Measurements from ENCODE around the gene MOV10L1. TPM values are rescaled to one million over a fixed set of nuclear protein-coding genes. Genes with fewer than 3 reads are reported as not detected.

The MOV10L1 gene
- total RNA-seq, 5 donors from 2014 or later (not counting 1 experiment from before 2014, with no cell fraction given) = 0.44 TPM; not detected in 4

DNA sequence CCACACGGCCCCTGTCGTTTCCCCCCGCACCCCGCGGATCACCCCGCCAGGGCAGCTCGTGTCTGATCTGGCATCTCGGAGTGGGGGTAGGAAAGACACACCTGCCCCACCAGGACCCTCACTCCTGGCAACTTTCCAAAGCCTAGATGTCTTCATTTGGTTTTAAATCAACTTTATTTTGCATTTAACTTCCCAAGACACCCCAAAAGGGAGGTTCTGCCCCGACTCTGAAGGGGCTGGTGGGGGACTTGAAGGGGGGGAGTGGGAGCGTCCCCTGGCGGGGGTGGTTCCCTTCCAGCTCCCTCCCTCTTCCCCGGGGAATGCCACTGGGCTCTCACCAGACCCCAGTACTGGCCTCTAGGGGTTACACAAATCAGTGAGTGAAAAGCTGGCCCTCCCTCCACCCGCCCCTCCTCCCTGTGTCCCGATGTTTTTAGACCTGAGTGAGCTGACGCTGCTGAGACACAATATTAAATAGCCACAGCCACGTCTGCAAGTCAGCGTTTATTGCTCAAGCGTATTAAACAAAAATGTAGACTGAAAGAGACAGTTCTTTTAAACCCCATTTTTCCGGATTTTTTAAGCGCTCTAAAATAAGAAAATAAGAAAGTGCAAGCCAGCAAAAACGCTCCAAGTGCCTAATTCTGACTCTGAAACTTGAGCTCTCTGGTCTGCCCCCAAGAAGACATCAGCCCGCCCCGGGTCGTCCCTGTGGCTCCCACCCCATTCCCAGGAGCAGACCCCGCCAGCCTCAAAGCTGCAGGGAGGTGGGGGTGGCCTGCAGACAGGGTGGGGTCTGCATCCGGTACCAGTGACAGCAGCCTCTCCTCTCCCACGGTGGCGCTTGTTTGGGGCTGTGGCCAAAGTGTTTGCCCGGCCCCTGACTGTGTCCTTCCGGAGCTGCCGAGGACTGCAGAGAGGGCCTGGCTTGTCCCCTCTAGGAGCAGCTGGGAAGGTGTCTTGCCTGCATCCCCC, 30.6 kb upstream of the MOV10L1 start:
- DNase-seq (no peak), ATAC-seq (replicated peaks in 1 of 4) (no peak)
- Mint-ChIP-seq H3K36me3 (no peaks in the 10 kb centered on the region), H3K4me3 (peak overlapping the region in 1 of 3 donors; percentile 36), H3K27ac (no peak overlapping the region), H3K9me3 (no peaks in the 10 kb centered on the region), H3K4me1 (no peaks in the 10 kb centered on the region), H3K27me3 (peaks cover 23 to 42% of the 10 kb centered on the region in 2 donors)
- Histone ChIP-seq H3K9me3 (no peaks in the 10 kb centered on the region), H3K27me3 (replicated peaks in 1 of 2; ENCODE audit: control insufficient read depth in 2 of 2, extremely low read depth in 1 of 2, insufficient read depth in 2 of 2, low read length in 1 of 2) (peaks cover 0 to 60% of the 10 kb centered on the region in 2 experiments), H3K4me1 (ENCODE audit: control insufficient read depth in 1 of 2, extremely low read depth in 1 of 2, insufficient read depth in 2 of 2, low read length in 2 of 2) (no peaks in the 10 kb centered on the region), H3K36me3 (ENCODE audit: control insufficient read depth in 2 of 2, extremely low read depth in 1 of 2, insufficient read depth in 1 of 2, low read length in 1 of 2) (no peaks in the 10 kb centered on the region), H3K4me3 (ENCODE audit: control insufficient read depth in 1 of 2, extremely low read depth in 1 of 2, low read length in 1 of 2) (no peak overlapping the region), H3K27ac (ENCODE audit: low read length) (no peak overlapping the region)
- ChIA-PET CTCF (no interaction called here), POLR2A (no interaction called here)
- 84% methylated on average over 20 of the region's 31 CpGs for WGBS (ENCODE audit: insufficient coverage)

DNA sequence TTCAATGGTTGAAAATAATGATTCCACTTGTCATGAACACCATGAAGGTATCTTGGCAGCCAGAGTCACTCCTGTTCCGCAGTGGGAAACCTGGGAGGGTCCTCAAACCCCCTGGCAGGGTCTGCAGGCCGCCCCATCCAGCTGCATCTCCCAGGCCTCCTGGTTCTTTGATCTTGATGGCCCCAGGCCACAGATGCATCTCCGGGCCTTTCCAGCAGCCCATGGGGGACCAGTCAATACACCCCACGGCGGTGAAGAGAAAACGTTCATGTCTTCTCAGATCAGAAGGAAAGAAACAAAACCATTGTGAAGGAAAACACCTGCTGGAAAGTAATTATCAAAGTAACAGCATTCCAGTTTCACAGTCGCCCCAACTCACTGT, 29.9 kb upstream of the MOV10L1 start:
- peaks cover 0 to 61% of the 10 kb centered on the region in 2 experiments for H3K27me3 ChIP-seq (replicated peaks in 1 of 2; ENCODE audit: control insufficient read depth in 2 of 2, extremely low read depth in 1 of 2, insufficient read depth in 2 of 2, low read length in 1 of 2)
- no peak for ATAC-seq (replicated peaks in 1 of 4)
- H3K27ac Mint-ChIP-seq = no peak overlapping the region
- no peaks in the 10 kb centered on the region for H3K4me1 ChIP-seq (ENCODE audit: control insufficient read depth in 1 of 2, extremely low read depth in 1 of 2, insufficient read depth in 2 of 2, low read length in 2 of 2)
- no peaks in the 10 kb centered on the region for H3K36me3 ChIP-seq (ENCODE audit: control insufficient read depth in 2 of 2, extremely low read depth in 1 of 2, insufficient read depth in 1 of 2, low read length in 1 of 2)
- peak overlapping the region in 1 of 3 donors; percentile 36 for H3K4me3 Mint-ChIP-seq
- H3K36me3 Mint-ChIP-seq = no peaks in the 10 kb centered on the region
- ChIA-PET CTCF (no interaction called here), POLR2A (no interaction called here)
- no peaks in the 10 kb centered on the region for H3K9me3 ChIP-seq
- H3K27me3 Mint-ChIP-seq = peaks cover 23 to 36% of the 10 kb centered on the region in 2 donors
- no peaks in the 10 kb centered on the region for H3K4me1 Mint-ChIP-seq
- no peaks in the 10 kb centered on the region for H3K9me3 Mint-ChIP-seq
- H3K27ac ChIP-seq (ENCODE audit: low read length) = no peak overlapping the region
- no peak for DNase-seq
- WGBS (ENCODE audit: insufficient coverage) = 91% methylated on average over 1 of the region's 7 CpGs
- no peak overlapping the region for H3K4me3 ChIP-seq (ENCODE audit: control insufficient read depth in 1 of 2, extremely low read depth in 1 of 2, low read length in 1 of 2)

DNA sequence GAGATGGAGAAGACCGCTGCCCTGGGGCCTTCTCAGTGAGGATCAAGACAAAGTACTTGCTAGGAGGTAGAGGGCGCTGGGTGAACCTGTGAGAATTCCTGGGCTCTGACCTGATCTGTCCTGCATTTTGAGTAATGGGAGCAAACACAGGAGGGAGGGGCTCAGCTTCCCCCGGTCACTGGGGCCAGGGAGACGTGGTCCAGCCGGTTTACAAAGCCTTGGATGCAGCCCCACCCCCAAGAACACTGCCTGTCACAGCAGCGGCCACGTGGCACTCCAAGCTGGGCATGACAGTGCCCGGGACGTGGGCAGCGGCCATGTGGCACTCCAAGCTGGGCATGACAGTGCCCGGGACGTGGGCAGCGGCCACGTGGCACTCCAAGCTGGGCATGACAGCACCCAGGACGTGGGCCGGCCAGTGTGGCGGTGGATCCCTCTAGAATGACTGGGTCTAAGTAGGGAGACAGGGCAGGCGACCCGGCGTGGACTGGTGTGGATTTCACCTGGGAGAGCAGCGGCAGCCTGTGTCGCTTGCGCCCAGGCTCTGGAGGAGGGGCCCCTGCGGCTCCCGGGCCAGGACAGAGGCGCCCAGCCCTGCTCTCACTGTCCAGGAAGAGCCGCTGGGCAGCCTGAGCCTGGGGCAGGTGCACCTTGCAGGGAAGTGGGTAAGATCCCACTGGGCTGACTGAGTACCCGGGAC, 29.2 kb upstream of the MOV10L1 start:
- no peaks in the 10 kb centered on the region for H3K36me3 ChIP-seq (ENCODE audit: control insufficient read depth in 2 of 2, extremely low read depth in 1 of 2, insufficient read depth in 1 of 2, low read length in 1 of 2)
- Mint-ChIP-seq H3K36me3 (no peaks in the 10 kb centered on the region), H3K4me1 (no peaks in the 10 kb centered on the region), H3K9me3 (no peaks in the 10 kb centered on the region), H3K4me3 (no peak overlapping the region), H3K27me3 (peaks cover 18 to 30% of the 10 kb centered on the region in 2 donors), H3K27ac (no peak overlapping the region)
- ChIA-PET POLR2A (no interaction called here), CTCF (no interaction called here)
- 85% methylated on average over 15 of the region's 28 CpGs for WGBS (ENCODE audit: insufficient coverage)
- ATAC-seq (replicated peaks in 1 of 4) (no peak), DNase-seq (no peak)
- no peaks in the 10 kb centered on the region for H3K4me1 ChIP-seq (ENCODE audit: control insufficient read depth in 1 of 2, extremely low read depth in 1 of 2, insufficient read depth in 2 of 2, low read length in 2 of 2)
- no peaks in the 10 kb centered on the region for H3K9me3 ChIP-seq
- no peak overlapping the region for H3K4me3 ChIP-seq (ENCODE audit: control insufficient read depth in 1 of 2, extremely low read depth in 1 of 2, low read length in 1 of 2)
- H3K27ac ChIP-seq (ENCODE audit: low read length) = no peak overlapping the region
- H3K27me3 ChIP-seq (replicated peaks in 1 of 2; ENCODE audit: control insufficient read depth in 2 of 2, extremely low read depth in 1 of 2, insufficient read depth in 2 of 2, low read length in 1 of 2) = peaks cover 0 to 61% of the 10 kb centered on the region in 2 experiments

DNA sequence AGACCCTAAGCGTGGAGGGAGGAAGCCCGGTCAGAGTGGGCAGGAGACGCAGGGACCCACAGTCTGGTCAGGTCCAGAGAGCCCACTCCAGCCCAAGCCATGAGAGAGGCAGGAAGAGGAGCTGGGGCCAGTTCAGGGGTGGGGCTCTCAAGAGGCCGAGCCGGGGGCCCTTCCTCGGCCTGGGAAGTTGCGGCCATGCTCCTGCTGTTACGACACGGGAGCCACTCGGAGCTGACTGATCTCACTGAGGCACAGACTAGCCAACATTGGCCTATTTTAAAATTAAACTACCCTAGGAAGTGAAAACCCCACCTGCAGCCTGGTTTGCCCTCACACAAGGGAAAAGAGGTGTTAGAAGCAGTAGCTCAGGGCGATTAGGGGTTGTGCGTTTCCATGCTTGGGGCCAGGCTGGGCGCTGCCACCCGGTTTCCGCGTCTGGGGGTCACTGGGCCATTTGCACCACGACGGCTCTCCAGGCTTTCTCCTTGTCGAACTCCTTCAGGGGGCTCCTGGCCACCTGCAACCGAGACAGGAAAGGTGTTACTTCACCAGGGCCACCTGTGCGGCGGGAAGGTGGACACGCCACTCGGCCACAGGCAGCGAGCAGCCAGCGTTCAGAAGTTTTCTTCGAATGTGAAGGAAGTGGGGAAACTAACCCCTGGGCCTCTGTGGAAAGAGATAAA, 28.5 kb upstream of the MOV10L1 start:
- no peak overlapping the region for H3K4me3 Mint-ChIP-seq
- DNase-seq = no peak
- no peaks in the 10 kb centered on the region for H3K36me3 Mint-ChIP-seq
- no peak for ATAC-seq (replicated peaks in 1 of 4)
- Histone ChIP-seq H3K4me3 (ENCODE audit: control insufficient read depth in 1 of 2, extremely low read depth in 1 of 2, low read length in 1 of 2) (no peak overlapping the region), H3K27me3 (replicated peaks in 1 of 2; ENCODE audit: control insufficient read depth in 2 of 2, extremely low read depth in 1 of 2, insufficient read depth in 2 of 2, low read length in 1 of 2) (peaks cover 0 to 58% of the 10 kb centered on the region in 2 experiments), H3K36me3 (ENCODE audit: control insufficient read depth in 2 of 2, extremely low read depth in 1 of 2, insufficient read depth in 1 of 2, low read length in 1 of 2) (no peaks in the 10 kb centered on the region), H3K27ac (ENCODE audit: low read length) (no peak overlapping the region), H3K9me3 (no peaks in the 10 kb centered on the region), H3K4me1 (ENCODE audit: control insufficient read depth in 1 of 2, extremely low read depth in 1 of 2, insufficient read depth in 2 of 2, low read length in 2 of 2) (no peaks in the 10 kb centered on the region)
- ChIA-PET POLR2A (no interaction called here), CTCF (no interaction called here)
- H3K4me1 Mint-ChIP-seq = no peaks in the 10 kb centered on the region
- peaks cover 15 to 25% of the 10 kb centered on the region in 2 donors for H3K27me3 Mint-ChIP-seq
- 49% methylated on average over 18 of the region's 27 CpGs for WGBS (ENCODE audit: insufficient coverage)
- no peaks in the 10 kb centered on the region for H3K9me3 Mint-ChIP-seq
- H3K27ac Mint-ChIP-seq = no peak overlapping the region

DNA sequence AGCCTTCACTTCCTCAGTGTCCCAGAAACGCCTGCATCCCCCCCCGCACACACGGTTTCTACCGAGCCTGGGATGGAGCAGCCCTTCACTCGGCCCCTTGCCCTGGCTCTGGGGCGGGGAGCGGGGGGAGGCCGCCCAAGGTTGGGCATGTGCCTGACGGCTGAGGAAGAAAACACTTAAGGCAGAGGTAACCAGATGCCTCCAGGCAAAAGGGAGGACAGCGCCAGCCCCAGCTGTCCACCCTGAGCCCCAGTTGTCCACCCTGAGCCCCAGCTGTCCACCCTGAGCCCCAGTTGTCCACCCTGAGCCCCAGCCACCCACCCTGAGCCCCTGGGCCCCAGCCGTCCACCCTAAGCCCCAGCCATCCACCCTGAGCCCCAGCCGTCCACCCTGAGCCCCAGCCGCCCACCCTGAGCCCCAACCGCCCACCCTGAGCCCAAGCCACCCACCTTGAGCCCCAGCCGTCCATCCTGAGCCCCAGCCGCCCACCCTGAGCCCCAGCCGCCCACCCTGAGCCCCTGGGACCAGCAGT, 27.9 kb upstream of the MOV10L1 start:
- Mint-ChIP-seq H3K4me3 (no peak overlapping the region), H3K4me1 (no peaks in the 10 kb centered on the region), H3K27ac (no peak overlapping the region), H3K36me3 (no peaks in the 10 kb centered on the region), H3K27me3 (peaks cover 15 to 21% of the 10 kb centered on the region in 2 donors), H3K9me3 (no peaks in the 10 kb centered on the region)
- peaks cover 0 to 52% of the 10 kb centered on the region in 2 experiments for H3K27me3 ChIP-seq (replicated peaks in 1 of 2; ENCODE audit: control insufficient read depth in 2 of 2, extremely low read depth in 1 of 2, insufficient read depth in 2 of 2, low read length in 1 of 2)
- ChIA-PET POLR2A (no interaction called here), CTCF (no interaction called here)
- no peak overlapping the region for H3K27ac ChIP-seq (ENCODE audit: low read length)
- no peaks in the 10 kb centered on the region for H3K36me3 ChIP-seq (ENCODE audit: control insufficient read depth in 2 of 2, extremely low read depth in 1 of 2, insufficient read depth in 1 of 2, low read length in 1 of 2)
- no peaks in the 10 kb centered on the region for H3K4me1 ChIP-seq (ENCODE audit: control insufficient read depth in 1 of 2, extremely low read depth in 1 of 2, insufficient read depth in 2 of 2, low read length in 2 of 2)
- H3K4me3 ChIP-seq (ENCODE audit: control insufficient read depth in 1 of 2, extremely low read depth in 1 of 2, low read length in 1 of 2) = no peak overlapping the region
- DNase-seq (no peak), ATAC-seq (replicated peaks in 1 of 4) (no peak)
- H3K9me3 ChIP-seq = no peaks in the 10 kb centered on the region
- WGBS (ENCODE audit: insufficient coverage) = 31% methylated on average over 9 of the region's 17 CpGs

DNA sequence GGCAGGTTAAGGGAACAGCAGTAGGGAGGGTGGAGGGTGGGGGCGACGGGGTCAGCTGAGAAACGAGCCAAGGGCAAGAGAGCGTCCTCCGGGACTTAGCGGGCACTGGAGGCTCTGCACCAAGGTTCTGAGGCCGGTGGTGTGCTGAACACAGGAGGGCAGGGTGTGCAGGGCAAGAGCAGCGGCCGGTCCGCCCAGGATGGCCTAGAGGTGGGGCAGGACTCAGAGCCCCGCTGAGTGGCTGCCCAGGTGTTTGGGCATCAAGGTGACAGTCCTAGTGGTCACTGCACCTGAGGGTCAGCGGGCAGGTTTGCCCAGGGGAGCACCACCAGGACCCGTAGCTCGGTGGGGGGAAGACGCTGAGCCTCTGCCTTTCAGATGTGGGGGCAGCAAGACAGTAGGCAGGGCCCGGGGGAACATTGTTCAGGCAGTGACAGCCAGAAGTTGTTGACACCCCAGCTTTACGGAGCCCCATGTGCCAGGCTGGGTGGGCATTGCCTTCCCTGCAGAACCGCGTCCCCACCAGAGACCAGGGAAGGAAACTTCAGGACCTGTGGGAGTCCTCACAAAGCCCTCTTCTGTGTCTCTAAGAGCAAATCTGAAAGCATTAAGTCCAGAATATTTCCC, 27.2 kb upstream of the MOV10L1 start:
- WGBS (ENCODE audit: insufficient coverage) = 89% methylated on average over 15 of the region's 19 CpGs
- ATAC-seq (replicated peaks in 1 of 4) (no peak), DNase-seq (no peak)
- Histone ChIP-seq H3K27me3 (replicated peaks in 1 of 2; ENCODE audit: control insufficient read depth in 2 of 2, extremely low read depth in 1 of 2, insufficient read depth in 2 of 2, low read length in 1 of 2) (peaks cover 0 to 44% of the 10 kb centered on the region in 2 experiments), H3K36me3 (ENCODE audit: control insufficient read depth in 2 of 2, extremely low read depth in 1 of 2, insufficient read depth in 1 of 2, low read length in 1 of 2) (no peaks in the 10 kb centered on the region), H3K9me3 (no peaks in the 10 kb centered on the region), H3K27ac (ENCODE audit: low read length) (no peak overlapping the region), H3K4me1 (ENCODE audit: control insufficient read depth in 1 of 2, extremely low read depth in 1 of 2, insufficient read depth in 2 of 2, low read length in 2 of 2) (no peaks in the 10 kb centered on the region), H3K4me3 (ENCODE audit: control insufficient read depth in 1 of 2, extremely low read depth in 1 of 2, low read length in 1 of 2) (no peak overlapping the region)
- H3K36me3 Mint-ChIP-seq = no peaks in the 10 kb centered on the region
- no peak overlapping the region for H3K27ac Mint-ChIP-seq
- ChIA-PET POLR2A (no interaction called here), CTCF (no interaction called here)
- no peaks in the 10 kb centered on the region for H3K4me1 Mint-ChIP-seq
- no peak overlapping the region for H3K4me3 Mint-ChIP-seq
- peaks cover 13 to 18% of the 10 kb centered on the region in 2 donors for H3K27me3 Mint-ChIP-seq
- no peaks in the 10 kb centered on the region for H3K9me3 Mint-ChIP-seq
